C4-2B (cell line): ENCODE results near the gene HIF3A.
"Not testable (repeated sequence)": the region's sequence is repeated elsewhere in the genome, so short reads cannot be mapped to it uniquely, and the experiment has no call there.

ENCODE experiments used
- H3K27ac ChIP-seq: fragments of 450-650 bp; 2 replicates; pipeline ENCODE4 v1.5.1; 2017
- CTCF ChIP-seq: fragments of 450-650 bp; conservative IDR thresholded peaks from 2 replicates; pipeline ENCODE4 v1.5.1; 2017; ENCODE audit warnings: mild to moderate bottlenecking
- ZFX ChIP-seq: fragments of 450-650 bp; IDR thresholded peaks from 2 replicates; pipeline ENCODE4 v1.6.1; 2017

Gene HIF3A

DNA sequence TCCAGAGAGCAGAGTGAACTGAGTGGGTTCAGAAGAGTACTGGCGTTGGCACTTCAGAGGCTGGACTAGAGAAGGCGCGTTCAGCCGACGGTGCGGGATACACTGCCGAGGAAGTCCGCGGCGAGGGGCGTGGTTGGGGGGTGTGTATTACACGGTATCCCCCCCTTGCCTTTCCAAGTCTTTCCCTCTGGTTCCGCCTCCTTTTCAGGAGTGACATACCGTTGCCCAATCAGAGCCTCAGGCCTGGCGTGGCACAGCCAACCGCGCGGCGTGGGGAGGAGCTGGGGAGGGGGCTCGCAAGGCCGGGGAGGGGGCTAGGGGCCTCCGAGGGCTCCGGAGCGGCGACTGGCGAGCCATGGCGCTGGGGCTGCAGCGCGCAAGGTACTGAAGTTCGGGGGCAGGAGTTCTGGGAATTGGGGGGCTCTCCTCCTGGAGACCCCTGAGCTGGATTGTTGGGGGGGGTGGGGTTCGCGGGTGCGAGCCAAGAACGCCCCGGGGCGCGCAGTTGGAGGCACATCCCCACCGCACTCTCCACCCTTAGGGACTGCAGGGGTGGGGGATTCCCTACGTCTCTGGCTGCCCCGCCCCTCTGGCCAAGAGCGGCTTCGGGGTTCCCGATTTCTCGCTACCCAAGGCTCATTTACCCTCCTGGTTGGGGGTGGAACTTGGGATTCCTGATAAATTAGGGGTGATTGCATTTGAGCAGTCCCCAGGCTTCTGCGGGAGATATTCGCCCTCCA is at the start of gene HIF3A:
Gene HIF3A, plus strand, starts transcription at position 321 of the 740 bp plus-strand sequence. Its CDS starts 35 bp downstream, at position 356.
- H3K27ac ChIP-seq: no peak within 1 kb of the TSS
- TF ChIP-seq ZFX (no peak), CTCF (no peak)

DNA sequence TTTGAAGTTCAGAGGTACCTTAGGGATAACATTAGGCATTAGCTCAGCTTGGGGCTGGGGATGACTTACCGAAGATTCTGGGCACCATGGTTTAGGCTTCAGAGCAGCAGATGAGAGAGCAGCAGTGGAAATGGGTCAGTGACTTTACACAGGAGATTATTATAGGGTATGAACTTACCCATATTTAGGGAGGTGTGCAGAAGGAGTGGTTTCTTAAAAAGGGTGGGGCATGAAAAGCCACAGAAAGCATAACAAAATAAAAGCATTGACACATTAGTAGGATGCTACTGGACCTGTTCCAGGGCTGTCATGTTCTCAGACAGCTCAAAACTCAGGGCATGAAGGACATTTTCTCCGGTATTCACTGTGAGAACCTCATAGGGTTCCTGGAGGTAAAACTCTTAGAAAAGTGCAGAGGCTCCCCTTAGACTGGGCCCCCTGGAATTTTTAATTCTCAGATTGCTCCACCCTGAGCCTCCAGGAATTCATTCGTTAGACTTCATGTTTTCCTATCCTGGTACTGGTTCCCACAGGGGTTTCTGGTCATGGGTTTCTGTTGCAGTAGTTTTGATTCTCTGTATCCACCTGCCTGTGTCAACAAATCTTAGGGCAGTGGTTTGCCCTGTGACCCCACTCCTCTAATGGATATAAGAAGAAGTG is 46.6 kb upstream of the HIF3A start:
- H3K27ac ChIP-seq: no peak overlapping the region
- TF ChIP-seq ZFX: no peak
- TF ChIP-seq CTCF: no peak

- no peak overlapping the region for H3K27ac ChIP-seq
- TF ChIP-seq CTCF: no peak
- TF ChIP-seq ZFX: no peak
Observed at GRCh38 chr19:46251416-46251815, 45.4 kb upstream of the HIF3A start.

- no peak for TF ChIP-seq CTCF
- no peak for TF ChIP-seq ZFX
- no peak overlapping the region for H3K27ac ChIP-seq
Observed at GRCh38 chr19:46254776-46255175, 42.1 kb upstream of the HIF3A start.

- no peak overlapping the region for H3K27ac ChIP-seq
- TF ChIP-seq ZFX (no peak), CTCF (no peak)
Observed at GRCh38 chr19:46256855-46257254, 40.0 kb upstream of the HIF3A start.

DNA sequence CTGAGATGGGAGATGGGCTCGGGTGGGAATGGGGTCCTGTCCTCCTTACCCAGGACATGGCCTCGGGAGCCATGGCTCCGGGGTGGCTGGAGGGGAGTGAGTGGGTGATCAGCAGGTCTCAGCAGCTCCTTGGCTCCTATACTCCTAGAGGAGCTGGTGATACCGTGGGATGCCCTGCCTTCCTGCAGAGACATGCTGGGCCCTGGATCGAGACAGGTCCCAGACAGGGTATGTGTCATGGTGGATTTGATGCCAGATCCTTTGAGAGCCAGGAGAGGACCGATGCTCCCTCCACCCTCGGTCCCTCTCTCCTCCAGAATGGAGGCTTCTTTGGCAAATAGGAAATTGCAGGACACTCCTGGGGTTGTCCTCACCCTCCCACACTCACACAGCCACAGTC is 35.3 kb upstream of the HIF3A start:
- H3K27ac ChIP-seq: not testable (repeated sequence)

- H3K27ac ChIP-seq: not testable (repeated sequence)
Observed at GRCh38 chr19:46262684-46263296, 34.1 kb upstream of the HIF3A start.

GRCh38 chr19:46264801-46265200 is 32.0 kb upstream of the HIF3A start:
- H3K27ac ChIP-seq: not testable (repeated sequence)
